H1 (cell line): ENCODE results near the gene ATP8B2.

Experiments
- CTCF ChIP-seq, 3 experiments: IDR thresholded peaks; 1 replicate in 2 of 3; 2 replicates in 1 of 3; pipeline versions ENCODE4 v1.5.1 to v1.6.1; 2011; ENCODE audit warnings: low read length in 3 of 3, mild to moderate bottlenecking in 3 of 3, inconsistent platforms in 2 of 3, low read depth in 1 of 3, moderate library complexity in 1 of 3; ENCODE audit not compliant: insufficient read depth in 1 of 3; ENCODE audit errors: control extremely low read depth in 1 of 3
- JUND ChIP-seq: IDR thresholded peaks from 2 replicates; pipeline ENCODE4 v1.6.1; 2011; ENCODE audit warnings: mild to moderate bottlenecking, improper control_type of control experiment, low read length
- MAFK ChIP-seq: IDR thresholded peaks from 2 replicates; pipeline ENCODE4 v1.6.1; 2012; ENCODE audit warnings: low read depth, mild to moderate bottlenecking, improper control_type of control experiment, low read length
- POLR2AphosphoS5 ChIP-seq: IDR thresholded peaks from 2 replicates; pipeline ENCODE4 v1.6.1; 2011; ENCODE audit warnings: low read depth, low read length
- YY1 ChIP-seq: IDR thresholded peaks from 2 replicates; pipeline ENCODE4 v1.6.1; 2011; ENCODE audit warnings: low read depth, mild to moderate bottlenecking, low read length

- TF ChIP-seq YY1 (no peak), CTCF (IDR thresholded peaks at IDR 0.05; ENCODE audit: control extremely low read depth in 1 of 3, insufficient read depth in 1 of 3, low read depth in 1 of 3, low read length in 3 of 3) (no peak), POLR2AphosphoS5 (no peak), JUND (no peak), MAFK (no peak)
These were observed 36.0 kb downstream of the ATP8B2 start for GRCh38 chr1:154361357-154361756.
